ENCODE results near the gene NRCAM.

GRCh38 chr7:108171164-108171563, 285.1 kb downstream of the NRCAM start:
- TF ChIP-seq RAD21 (IDR thresholded peaks at IDR 0.05 in 1 of 2, conservative IDR thresholded peaks at IDR 0.05 in 1 of 2; ENCODE audit: low read depth in 2 of 2, low read length in 2 of 2) = no peak
- no peak for TF ChIP-seq POLR2AphosphoS5 (IDR thresholded peaks at IDR 0.05; ENCODE audit: low read depth, low read length)
- no peak for TF ChIP-seq EZH2 (IDR thresholded peaks at IDR 0.05; ENCODE audit: low read depth, low read length, severe bottlenecking)
- TF ChIP-seq CTCF (IDR thresholded peaks at IDR 0.05; ENCODE audit: control extremely low read depth in 1 of 3, insufficient read depth in 1 of 3, low read depth in 1 of 3, low read length in 3 of 3) = no peak
- TF ChIP-seq POLR2A (IDR thresholded peaks at IDR 0.05; ENCODE audit: control extremely low read depth in 1 of 2, low read depth in 2 of 2, low read length in 2 of 2) = no peak
- no peak for TF ChIP-seq PHF8 (conservative IDR thresholded peaks at IDR 0.05; ENCODE audit: low read depth, low read length)
- TF ChIP-seq ATF3 (IDR thresholded peaks at IDR 0.05; ENCODE audit: insufficient read depth, low read depth, low read length) = no peak

Measured in H1 (cell line).